IMR-90 (cell line): ENCODE measurements around the gene MZF1. TPM values are rescaled to one million over a fixed set of nuclear protein-coding genes. Genes with fewer than 3 reads are reported as not detected.

Experiments
- ATAC-seq: fragments of 200-7000 bp; cut with Tn5 transposase; 2 replicates; pipeline ENCODE4 v1.9.1; 2020; ENCODE audit warnings: low read depth, mild to moderate bottlenecking, moderate library complexity
- BruUV-seq: library from RNA; stranded (reverse); fragments of 400-500 nt; replicated peaks from 2 replicates; lab custom pipeline; 2021; lab: Mats Ljungman, UMichigan
- CTCF ChIA-PET: fragments of 300-600 bp; formaldehyde crosslinking; extraction: SDS; loops from one replicate; lab custom pipeline; 2021; ENCODE audit warnings: antibody characterized with exemption; lab: Yijun Ruan, JAX
- POLR2A ChIA-PET: fragments of 300-600 bp; sonication (Branson Sonifier 250); formaldehyde crosslinking; loops from one replicate; lab custom pipeline; 2022; ENCODE audit warnings: antibody characterized with exemption; ENCODE audit not compliant: unreplicated experiment; lab: Charles Lee
- DNase-seq: peaks from one replicate; pipeline ENCODE4 v3.0.0; 2013
- H2AFZ ChIP-seq: replicated peaks from 2 replicates; pipeline ENCODE3; 2013; ENCODE audit warnings: low read length, mild to moderate bottlenecking; ENCODE audit not compliant: poor library complexity
- H2AK5ac ChIP-seq: 2 replicates; pipeline ENCODE4 v1.6.1; 2013; ENCODE audit warnings: low read depth, low read length, inconsistent platforms
- H2AK9ac ChIP-seq: replicated peaks from 2 replicates; pipeline ENCODE3; 2013; ENCODE audit warnings: mild to moderate bottlenecking, low read depth, low read length, moderate library complexity; ENCODE audit not compliant: poor library complexity
- H2BK120ac ChIP-seq: 2 replicates; pipeline ENCODE4 v1.6.1; 2013; ENCODE audit warnings: low read depth, low read length, inconsistent platforms
- H2BK15ac ChIP-seq: 3 replicates; pipeline ENCODE4 v1.6.1; 2013; ENCODE audit warnings: low read depth, low read length, inconsistent platforms
- H2BK20ac ChIP-seq: 2 replicates; pipeline ENCODE4 v1.6.1; 2013; ENCODE audit warnings: low read depth, mild to moderate bottlenecking, inconsistent platforms, low read length, moderate library complexity
- H2BK5ac ChIP-seq: 2 replicates; pipeline ENCODE4 v1.6.1; 2013; ENCODE audit warnings: mild to moderate bottlenecking, low read depth, low read length, inconsistent platforms; ENCODE audit not compliant: poor library complexity, severe bottlenecking
- H3K14ac ChIP-seq: replicated peaks from 2 replicates; pipeline ENCODE4 v1.6.1; 2013; ENCODE audit warnings: low read depth, low read length, inconsistent platforms
- H3K18ac ChIP-seq: 2 replicates; pipeline ENCODE4 v1.6.1; 2013; ENCODE audit warnings: low read depth, low read length, control low read depth
- H3K23ac ChIP-seq: 2 replicates; pipeline ENCODE4 v1.6.1; 2013; ENCODE audit warnings: low read depth, low read length, inconsistent platforms
- H3K27ac ChIP-seq: 2 replicates; pipeline ENCODE4 v1.5.1; 2013; ENCODE audit warnings: mild to moderate bottlenecking, control low read depth, low read length; ENCODE audit not compliant: insufficient read depth
- H3K27me3 ChIP-seq: 2 replicates; pipeline ENCODE4 v1.6.1; 2013; ENCODE audit warnings: low read length; ENCODE audit not compliant: control insufficient read depth, insufficient read depth
- H3K36me3 ChIP-seq: 2 replicates; pipeline ENCODE4 v1.6.1; 2013; ENCODE audit warnings: low read length, mixed read lengths; ENCODE audit not compliant: control insufficient read depth, insufficient read depth
- H3K4ac ChIP-seq: 2 replicates; pipeline ENCODE4 v1.6.1; 2013; ENCODE audit warnings: low read depth, low read length, inconsistent platforms
- H3K4me1 ChIP-seq: 2 replicates; pipeline ENCODE4 v1.6.1; 2013; ENCODE audit warnings: low read length, mixed read lengths; ENCODE audit not compliant: control insufficient read depth, insufficient read depth
- H3K4me2 ChIP-seq: 2 replicates; pipeline ENCODE4 v1.6.1; 2013; ENCODE audit warnings: low read depth, mild to moderate bottlenecking, control low read depth, low read length, moderate library complexity
- H3K4me3 ChIP-seq: 2 replicates; pipeline ENCODE4 v1.5.1; 2013; ENCODE audit warnings: low read depth, mild to moderate bottlenecking, control low read depth, low read length, moderate library complexity; ENCODE audit not compliant: insufficient read depth
- H3K56ac ChIP-seq: 2 replicates; pipeline ENCODE4 v1.6.1; 2013; ENCODE audit warnings: low read length, inconsistent platforms; ENCODE audit not compliant: insufficient read depth; ENCODE audit errors: extremely low read depth
- H3K79me1 ChIP-seq, 2 experiments: 2 replicates each; pipeline ENCODE4 v1.6.1; 2013; ENCODE audit warnings: low read length in 2 of 2, inconsistent platforms in 1 of 2, low read depth in 1 of 2
- H3K9ac ChIP-seq: 2 replicates; pipeline ENCODE4 v1.6.1; 2013; ENCODE audit warnings: low read depth, low read length, control low read depth
- H3K9me1 ChIP-seq: 2 replicates; pipeline ENCODE4 v1.6.1; 2013; ENCODE audit warnings: low read length, inconsistent platforms; ENCODE audit not compliant: insufficient read depth
- H3K9me3 ChIP-seq: 2 replicates; pipeline ENCODE4 v1.6.1; 2013; ENCODE audit warnings: low read length; ENCODE audit not compliant: control insufficient read depth, insufficient read depth
- H4K20me1 ChIP-seq: 2 replicates; pipeline ENCODE4 v1.6.1; 2013; ENCODE audit warnings: low read length, inconsistent platforms; ENCODE audit not compliant: insufficient read depth
- H4K5ac ChIP-seq: 2 replicates; pipeline ENCODE4 v1.6.1; 2013; ENCODE audit warnings: mild to moderate bottlenecking, low read depth, low read length, control low read depth
- H4K8ac ChIP-seq, 2 experiments: 2 replicates each; pipeline ENCODE4 v1.6.1; 2013; ENCODE audit warnings: low read depth in 2 of 2, low read length in 2 of 2, control low read depth in 1 of 2, inconsistent platforms in 1 of 2
- H4K91ac ChIP-seq: 2 replicates; pipeline ENCODE4 v1.6.1; 2013; ENCODE audit warnings: low read depth, low read length, inconsistent platforms; ENCODE audit not compliant: insufficient read depth
- ELK1 ChIP-seq: fragments of 150-350 bp; IDR thresholded peaks from 2 replicates; pipeline ENCODE4 v1.6.1; 2016; ENCODE audit warnings: low read depth, mild to moderate bottlenecking, low read length, moderate library complexity, borderline replicate concordance
- FOS ChIP-seq: fragments of 150-350 bp; IDR thresholded peaks from 2 replicates; pipeline ENCODE4 v1.6.1; 2016; ENCODE audit warnings: low read depth, low read length
- MXI1 ChIP-seq: IDR thresholded peaks from 2 replicates; pipeline ENCODE4 v1.6.1; 2012; ENCODE audit warnings: low read depth, mild to moderate bottlenecking, low read length, moderate library complexity, borderline replicate concordance
- POLR2A ChIP-seq: IDR thresholded peaks from 2 replicates; pipeline ENCODE4 v1.6.1; 2012; ENCODE audit warnings: mild to moderate bottlenecking, low read depth, low read length
- RAD21 ChIP-seq: IDR thresholded peaks from 2 replicates; pipeline ENCODE4 v1.6.1; 2012; ENCODE audit warnings: low read length, improper control_type of control experiment
- SMC3 ChIP-seq: fragments of 150-350 bp; IDR thresholded peaks from 2 replicates; pipeline ENCODE4 v1.6.1; 2016; ENCODE audit warnings: low read depth, mild to moderate bottlenecking, antibody characterized with exemption, low read length, moderate library complexity
- WGBS, 2 experiments: methylation state at CpG; one replicate each; pipeline versions ENCODE4 v1.1.5 to v1.1.7; 2013; ENCODE audit warnings: missing lambda C conversion rate in 2 of 2; ENCODE audit not compliant: insufficient read length in 1 of 2; ENCODE audit errors: extremely low coverage in 2 of 2; 5-methylcytosine and 5-hydroxymethylcytosine counted together
- dilution Hi-C: fragments of 300-500 bp; cut with HindIII; formaldehyde crosslinking; loops from one replicate; pipeline ENCODE4 v1.14.3; 2018; ENCODE audit warnings: low sequenced_read_pairs; ENCODE audit not compliant: unreplicated experiment
- in situ Hi-C: fragments of 300-500 bp; cut with MboI; formaldehyde crosslinking; loops from 3 replicates; pipeline ENCODE4 v1.14.3; 2019; ENCODE audit warnings: low sequenced_read_pairs, inconsistent platforms, mixed read lengths
- intact Hi-C: fragments of 100-400 bp; cut with micrococcal nuclease; formaldehyde crosslinking; loops from 2 replicates; pipeline ENCODE4 v1.10.0; 2022
- polyA plus RNA-seq, 3 experiments: library from polyadenylated mRNA; depleted of rRNA; stranded (reverse); fragments of >200 nt; gene quantifications; 2 replicates each; pipeline ENCODE4 v1.2.3, GENCODE V29; 2012; ENCODE audit warnings: low replicate concordance in 1 of 3
- total RNA-seq: library from RNA; depleted of rRNA; stranded (reverse); fragments of >200 nt; gene quantifications from 2 replicates; pipeline ENCODE4 v1.2.3, GENCODE V29; 2012

MZF1 gene
- total and polyA plus RNA-seq, 2 of the 4 experiments (the other 2 are of a cell fraction), result 3.4 to 15.0 TPM

GRCh38 chr19:58536852-58537798 lies 36.0 kb downstream of the MZF1 start:
- Histone ChIP-seq H4K5ac (no peak overlapping the region), H3K27ac (no peak overlapping the region), H3K9me1 (0 out of 2 replicates have a peak, but pooled peaks cover 2% of the 10 kb centered on the region), H3K4ac (no peak overlapping the region), H3K23ac (no peak overlapping the region), H4K91ac (no peak overlapping the region), H3K56ac (no peak overlapping the region), H3K79me1 (no peaks in the 10 kb centered on the region), H3K4me2 (no peak overlapping the region), H3K9me3 (no peaks in the 10 kb centered on the region), H2BK5ac (no peak overlapping the region), H3K14ac (no peak overlapping the region), H2BK120ac (no peak overlapping the region), H3K36me3 (no peaks in the 10 kb centered on the region), H4K20me1 (no peaks in the 10 kb centered on the region), H3K27me3 (peaks cover 43% of the 10 kb centered on the region), H3K18ac (no peak overlapping the region), H2AFZ (peak overlapping the region; percentile 11), H3K4me3 (no peak overlapping the region), H2AK9ac (peak overlapping the region; percentile 28), H2BK15ac (no peak overlapping the region), H3K9ac (no peak overlapping the region), H4K8ac (no peak overlapping the region), H2AK5ac (no peak overlapping the region), H3K4me1 (no peaks in the 10 kb centered on the region), H2BK20ac (no peak overlapping the region)
- dilution Hi-C loops (no loop called here), in situ Hi-C loops (no loop called here), intact Hi-C loops (no loop called here)
- ChIA-PET POLR2A (no interaction called here), CTCF (no interaction called here)
- ATAC-seq (no peak), DNase-seq (no peak)
- no TSS peak for BruUV-seq
- WGBS, 2 experiments, result no CpG with 5 or more reads among the region's 8 CpGs
- no peak for TF ChIP-seq RAD21
- no peak for TF ChIP-seq ELK1
- no peak for TF ChIP-seq SMC3
- no peak for TF ChIP-seq MXI1
- TF ChIP-seq FOS, result no peak
- no peak for TF ChIP-seq POLR2A
